ENCODE results near the gene MAGI2.
"Not testable (repeated sequence)": the region's sequence is repeated elsewhere in the genome, so short reads cannot be mapped to it uniquely, and the experiment has no call there.

The MAGI2 gene

GRCh38 chr7:78585980-78586379 lies 867.5 kb downstream of the MAGI2 start:
- Histone ChIP-seq H3K4me3 (ENCODE audit: low read depth, low read length) (no peak overlapping the region), H3K36me3 (replicated peaks) (no peaks in the 10 kb centered on the region), H3K27me3 (replicated peaks) (no peaks in the 10 kb centered on the region), H3K27ac (no peak overlapping the region)
- in situ Hi-C loops (cut with HindIII; ENCODE audit: low pct_ligation_motif_present, low sequenced_read_pairs): no loop called here
- no peak for TF ChIP-seq CTCF (IDR thresholded peaks at IDR 0.05; ENCODE audit: low read depth, low read length, missing control alignments)
- DNase-seq: no peak

- no peak for TF ChIP-seq CTCF (IDR thresholded peaks at IDR 0.05; ENCODE audit: low read depth, low read length, missing control alignments)
- no peak for DNase-seq
- no peaks in the 10 kb centered on the region for H3K36me3 ChIP-seq (replicated peaks)
- no peak overlapping the region for H3K27ac ChIP-seq
- H3K27me3 ChIP-seq (replicated peaks): no peaks in the 10 kb centered on the region
- in situ Hi-C loops (cut with HindIII; ENCODE audit: low pct_ligation_motif_present, low sequenced_read_pairs): no loop called here
- no peak overlapping the region for H3K4me3 ChIP-seq (ENCODE audit: low read depth, low read length)
Measured at GRCh38 chr7:78578686-78579085, 874.8 kb downstream of the MAGI2 start.

GRCh38 chr7:78577174-78577952 lies 876.1 kb downstream of the MAGI2 start:
- DNase-seq; H3K36me3 ChIP-seq (replicated peaks); H3K27me3 ChIP-seq (replicated peaks); in situ Hi-C loops (cut with HindIII; ENCODE audit: low pct_ligation_motif_present, low sequenced_read_pairs); H3K27ac ChIP-seq; H3K4me3 ChIP-seq (ENCODE audit: low read depth, low read length): not testable (repeated sequence)

GRCh38 chr7:78576236-78576635 lies 877.2 kb downstream of the MAGI2 start:
- Histone ChIP-seq H3K27me3 (replicated peaks) (no peaks in the 10 kb centered on the region), H3K36me3 (replicated peaks) (no peaks in the 10 kb centered on the region), H3K4me3 (ENCODE audit: low read depth, low read length) (no peak overlapping the region), H3K27ac (no peak overlapping the region)
- DNase-seq: no peak
- in situ Hi-C loops (cut with HindIII; ENCODE audit: low pct_ligation_motif_present, low sequenced_read_pairs): no loop called here
- TF ChIP-seq CTCF (IDR thresholded peaks at IDR 0.05; ENCODE audit: low read depth, low read length, missing control alignments): no peak

GRCh38 chr7:78571292-78571691 lies 882.2 kb downstream of the MAGI2 start:
- no peak overlapping the region for H3K27ac ChIP-seq
- no peaks in the 10 kb centered on the region for H3K27me3 ChIP-seq (replicated peaks)
- no peak for TF ChIP-seq CTCF (IDR thresholded peaks at IDR 0.05; ENCODE audit: low read depth, low read length, missing control alignments)
- in situ Hi-C loops (cut with HindIII; ENCODE audit: low pct_ligation_motif_present, low sequenced_read_pairs): no loop called here
- H3K4me3 ChIP-seq (ENCODE audit: low read depth, low read length): no peak overlapping the region
- no peaks in the 10 kb centered on the region for H3K36me3 ChIP-seq (replicated peaks)
- DNase-seq: no peak

GRCh38 chr7:78568690-78569089 lies 884.8 kb downstream of the MAGI2 start:
- no peak overlapping the region for H3K27ac ChIP-seq
- DNase-seq: no peak
- in situ Hi-C loops (cut with HindIII; ENCODE audit: low pct_ligation_motif_present, low sequenced_read_pairs): no loop called here
- no peak for TF ChIP-seq CTCF (IDR thresholded peaks at IDR 0.05; ENCODE audit: low read depth, low read length, missing control alignments)
- H3K27me3 ChIP-seq (replicated peaks): no peaks in the 10 kb centered on the region
- no peak overlapping the region for H3K4me3 ChIP-seq (ENCODE audit: low read depth, low read length)
- H3K36me3 ChIP-seq (replicated peaks): no peaks in the 10 kb centered on the region
